ENCODE measurements around the gene DOCK9. TPM values are rescaled to one million over a fixed set of nuclear protein-coding genes. Genes with fewer than 3 reads are reported as not detected.
A peak's percentile ranks its signal among the peaks of the same experiment; 100 is the strongest.

DOCK9 gene
- total RNA-seq, 1 donor from 2014 or later, result 88.4 TPM

DNA sequence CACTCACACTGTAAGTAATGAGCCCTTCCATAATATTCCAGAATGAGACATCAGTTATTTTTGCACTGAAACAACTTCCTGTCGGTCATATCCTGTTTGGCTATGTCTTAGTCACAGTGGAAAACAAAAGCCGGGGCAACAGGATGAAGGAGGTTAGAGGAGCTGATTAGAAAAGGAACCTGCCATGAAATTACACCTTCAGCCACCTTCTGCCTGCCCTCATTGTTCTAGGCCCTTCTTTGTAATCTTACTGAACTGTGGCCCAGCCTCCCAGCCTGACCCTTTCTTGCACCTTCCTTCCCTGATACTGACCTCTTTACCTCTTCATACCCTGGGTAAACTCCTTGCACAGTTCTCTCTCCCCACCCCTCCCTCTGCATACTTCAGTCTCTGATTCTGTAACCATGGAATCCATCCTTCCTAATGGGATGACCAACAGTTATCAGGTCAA, 67.3 kb downstream of the DOCK9 start:
- no peaks in the 10 kb centered on the region for H3K36me3 ChIP-seq
- intact Hi-C loops (cut with DNase I), result no loop called here
- H3K27ac ChIP-seq, result peak overlapping the region; percentile 45
- no peaks in the 10 kb centered on the region for H3K27me3 ChIP-seq
- no peaks in the 10 kb centered on the region for H3K9me3 ChIP-seq
- H3K4me1 ChIP-seq, result peaks cover 9% of the 10 kb centered on the region
- H3K4me3 ChIP-seq, result no peak overlapping the region
- peak; percentile 13 to 92 for TF ChIP-seq POLR2AphosphoS5 (IDR thresholded peaks at IDR 0.05; ENCODE audit: insufficient read depth in 1 of 2, low read depth in 1 of 2)
- TF ChIP-seq, protein P1, sequence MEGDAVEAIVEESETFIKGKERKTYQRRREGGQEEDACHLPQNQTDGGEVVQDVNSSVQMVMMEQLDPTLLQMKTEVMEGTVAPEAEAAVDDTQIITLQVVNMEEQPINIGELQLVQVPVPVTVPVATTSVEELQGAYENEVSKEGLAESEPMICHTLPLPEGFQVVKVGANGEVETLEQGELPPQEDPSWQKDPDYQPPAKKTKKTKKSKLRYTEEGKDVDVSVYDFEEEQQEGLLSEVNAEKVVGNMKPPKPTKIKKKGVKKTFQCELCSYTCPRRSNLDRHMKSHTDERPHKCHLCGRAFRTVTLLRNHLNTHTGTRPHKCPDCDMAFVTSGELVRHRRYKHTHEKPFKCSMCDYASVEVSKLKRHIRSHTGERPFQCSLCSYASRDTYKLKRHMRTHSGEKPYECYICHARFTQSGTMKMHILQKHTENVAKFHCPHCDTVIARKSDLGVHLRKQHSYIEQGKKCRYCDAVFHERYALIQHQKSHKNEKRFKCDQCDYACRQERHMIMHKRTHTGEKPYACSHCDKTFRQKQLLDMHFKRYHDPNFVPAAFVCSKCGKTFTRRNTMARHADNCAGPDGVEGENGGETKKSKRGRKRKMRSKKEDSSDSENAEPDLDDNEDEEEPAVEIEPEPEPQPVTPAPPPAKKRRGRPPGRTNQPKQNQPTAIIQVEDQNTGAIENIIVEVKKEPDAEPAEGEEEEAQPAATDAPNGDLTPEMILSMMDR (IDR thresholded peaks at IDR 0.05), result no peak
- DNase-seq (ENCODE audit: extremely low spot score in 2 of 2), result no peak

DNA sequence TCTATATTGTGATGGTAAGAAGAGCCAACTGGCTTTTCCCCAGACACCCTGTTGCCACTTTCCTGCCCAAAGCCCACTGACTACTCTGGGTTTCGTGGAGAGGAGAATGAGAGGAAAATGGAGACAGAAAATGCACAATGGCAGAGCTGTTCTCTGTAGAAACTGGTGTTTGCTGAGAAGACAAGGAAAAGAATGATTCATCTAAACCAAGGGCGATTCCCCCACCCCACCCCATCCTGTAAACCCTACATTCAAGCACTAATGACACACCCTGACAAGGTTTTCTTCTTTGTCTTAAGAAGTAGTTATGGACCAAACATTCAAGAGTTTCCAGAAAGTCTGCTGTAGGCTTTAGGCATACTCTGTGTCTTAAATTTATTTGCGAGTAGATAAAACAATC, 68.8 kb downstream of the DOCK9 start:
- no peak for TF ChIP-seq POLR2A (IDR thresholded peaks at IDR 0.05)
- TF ChIP-seq POLR2AphosphoS5 (IDR thresholded peaks at IDR 0.05; ENCODE audit: insufficient read depth in 1 of 2, low read depth in 1 of 2), result peak in 1 of 2 donors; percentile 28
- Histone ChIP-seq H3K27ac (peak overlapping the region; percentile 45), H3K9me3 (no peaks in the 10 kb centered on the region), H3K4me1 (peaks cover 9% of the 10 kb centered on the region), H3K36me3 (peaks cover 0 to 3% of the 10 kb centered on the region in 2 donors), H3K27me3 (no peaks in the 10 kb centered on the region), H3K4me3 (no peak overlapping the region)
- no peak for DNase-seq (ENCODE audit: extremely low spot score in 2 of 2)
- intact Hi-C loops (cut with DNase I), result no loop called here

DNA sequence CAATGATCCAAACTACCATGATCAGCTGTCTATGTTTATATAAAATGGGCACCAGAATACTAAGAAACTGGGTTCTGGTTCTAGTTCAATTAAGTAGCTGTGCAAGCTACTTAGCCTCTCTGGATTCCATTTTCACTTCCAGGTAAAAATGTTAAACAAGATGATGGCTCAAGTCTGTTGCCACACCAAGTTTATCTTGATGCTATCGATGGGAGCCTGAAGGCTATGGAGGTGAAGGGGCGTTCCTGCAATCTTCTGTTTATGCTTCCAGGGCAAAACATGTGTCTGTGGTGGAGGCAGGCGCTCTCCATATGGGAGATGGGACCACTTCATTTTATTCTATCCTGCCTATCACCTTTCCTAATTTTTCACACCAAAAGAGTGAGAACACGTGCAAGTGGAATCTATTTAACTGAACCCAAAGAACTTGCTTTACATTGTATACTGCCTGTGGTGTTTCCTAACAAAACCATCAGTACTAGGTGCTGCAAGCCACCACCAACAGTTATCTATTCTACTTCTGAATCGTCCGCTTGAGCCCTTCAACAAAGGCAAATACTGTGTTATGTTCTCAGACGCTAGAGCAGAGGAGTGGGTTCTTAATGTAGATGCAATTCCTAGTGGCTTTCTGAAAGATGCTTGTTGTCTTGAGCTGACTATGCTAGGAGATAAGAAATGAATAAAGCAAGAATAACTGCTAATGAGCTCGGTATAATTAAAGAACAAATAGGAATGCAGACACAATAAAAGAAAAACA, 70.9 kb downstream of the DOCK9 start:
- Histone ChIP-seq H3K9me3 (no peaks in the 10 kb centered on the region), H3K4me3 (no peak overlapping the region), H3K4me1 (peaks cover 9% of the 10 kb centered on the region), H3K27me3 (no peaks in the 10 kb centered on the region), H3K36me3 (peaks cover 0 to 10% of the 10 kb centered on the region in 2 donors), H3K27ac (no peak overlapping the region)
- no peak for DNase-seq (ENCODE audit: extremely low spot score in 2 of 2)
- TF ChIP-seq, protein P1 (IDR thresholded peaks at IDR 0.05), result no peak
- TF ChIP-seq POLR2AphosphoS5 (IDR thresholded peaks at IDR 0.05; ENCODE audit: insufficient read depth in 1 of 2, low read depth in 1 of 2) (no peak), POLR2A (IDR thresholded peaks at IDR 0.05) (no peak)
- intact Hi-C loops (cut with DNase I), result no loop called here

DNA sequence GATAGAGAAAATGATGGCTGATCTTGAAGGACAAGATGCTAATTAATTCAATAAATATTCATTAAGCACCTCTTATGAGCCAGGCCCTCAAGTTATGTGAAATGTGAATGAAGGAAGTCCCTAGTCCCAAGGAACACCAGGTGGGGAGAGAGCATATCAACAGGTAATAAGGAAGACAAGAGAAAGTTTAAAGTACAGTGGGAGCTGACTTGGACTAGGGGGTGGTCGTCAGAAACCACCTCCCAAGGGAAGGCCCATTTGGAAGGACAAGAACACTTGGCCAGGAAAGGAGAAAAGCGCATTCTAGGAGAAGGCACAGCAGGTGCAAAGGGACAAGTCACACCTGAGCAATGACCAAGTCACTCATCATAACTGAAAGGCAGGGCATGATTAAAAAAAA, 72.7 kb downstream of the DOCK9 start:
- TF ChIP-seq POLR2A (IDR thresholded peaks at IDR 0.05) (no peak), POLR2AphosphoS5 (IDR thresholded peaks at IDR 0.05; ENCODE audit: insufficient read depth in 1 of 2, low read depth in 1 of 2) (no peak)
- TF ChIP-seq, protein P1 (IDR thresholded peaks at IDR 0.05), result no peak
- Histone ChIP-seq H3K27me3 (no peaks in the 10 kb centered on the region), H3K27ac (no peak overlapping the region), H3K36me3 (peaks cover 0 to 13% of the 10 kb centered on the region in 2 donors), H3K9me3 (no peaks in the 10 kb centered on the region), H3K4me3 (no peak overlapping the region), H3K4me1 (peaks cover 1% of the 10 kb centered on the region)
- intact Hi-C loops (cut with DNase I), result no loop called here
- DNase-seq (ENCODE audit: extremely low spot score in 2 of 2), result no peak

DNA sequence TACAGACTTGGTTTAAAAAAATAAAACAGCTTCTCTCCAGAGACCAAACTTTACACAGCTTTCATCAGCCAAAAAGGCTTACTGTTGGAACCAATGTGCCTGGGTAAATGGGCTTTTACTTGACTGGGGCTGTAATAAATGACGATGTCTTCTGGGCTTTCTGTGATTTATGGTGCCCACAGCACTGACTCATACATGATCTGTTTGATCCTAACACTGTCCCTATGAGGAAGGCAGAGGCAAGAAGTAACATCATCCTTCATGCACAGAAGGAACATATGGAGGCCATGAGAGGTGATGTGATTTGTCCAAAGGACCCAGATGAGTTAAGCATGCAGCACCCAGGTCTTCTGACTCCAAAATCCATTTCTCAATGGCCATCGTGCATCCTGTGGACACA, 77.4 kb downstream of the DOCK9 start:
- H3K4me1 ChIP-seq, result no peaks in the 10 kb centered on the region
- no peaks in the 10 kb centered on the region for H3K27me3 ChIP-seq
- H3K36me3 ChIP-seq, result peaks cover 0 to 25% of the 10 kb centered on the region in 2 donors
- no peaks in the 10 kb centered on the region for H3K9me3 ChIP-seq
- TF ChIP-seq, protein P1 (IDR thresholded peaks at IDR 0.05), result no peak
- TF ChIP-seq POLR2AphosphoS5 (IDR thresholded peaks at IDR 0.05; ENCODE audit: insufficient read depth in 1 of 2, low read depth in 1 of 2), result no peak
- no peak for TF ChIP-seq POLR2A (IDR thresholded peaks at IDR 0.05)
- no peak for DNase-seq (ENCODE audit: extremely low spot score in 2 of 2)
- H3K27ac ChIP-seq, result no peak overlapping the region
- no peak overlapping the region for H3K4me3 ChIP-seq
- intact Hi-C loops (cut with DNase I), result no loop called here
